ENCODE measurements around the gene MINDY3.

The MINDY3 gene

GRCh38 chr10:15742836-15743235 is 117.5 kb downstream of the MINDY3 start:
- H3K9me3 ChIP-seq (ENCODE audit: control insufficient read depth, insufficient read depth, low read length) = no peaks in the 10 kb centered on the region
- no peak overlapping the region for H3K4me3 ChIP-seq (ENCODE audit: low read length)
- H3K27me3 ChIP-seq (ENCODE audit: control insufficient read depth, low read length) = 0 out of 2 replicates have a peak, but pooled peaks cover 2% of the 10 kb centered on the region
- H3K4me1 ChIP-seq (ENCODE audit: control insufficient read depth, low read length) = no peaks in the 10 kb centered on the region
- TF ChIP-seq CTCF (IDR thresholded peaks at IDR 0.05; ENCODE audit: low read depth, low read length, poor library complexity, severe bottlenecking) (no peak), EZH2phosphoT487 (IDR thresholded peaks at IDR 0.05; ENCODE audit: borderline replicate concordance, low read length) (no peak)
- no peak overlapping the region for H3K27ac ChIP-seq (ENCODE audit: low read depth, low read length)
- H3K79me2 ChIP-seq (ENCODE audit: control insufficient read depth, low read length) = no peaks in the 10 kb centered on the region
- no peak overlapping the region for H3K4me2 ChIP-seq (ENCODE audit: low read length)
- H3K9me2 ChIP-seq (replicated peaks; ENCODE audit: control insufficient read depth, low read length) = no peaks in the 10 kb centered on the region
- H4K20me1 ChIP-seq (ENCODE audit: control insufficient read depth, insufficient read depth, low read depth, low read length) = no peaks in the 10 kb centered on the region
- no peaks in the 10 kb centered on the region for H3K36me3 ChIP-seq (ENCODE audit: control insufficient read depth, low read length)
- no peaks in the 10 kb centered on the region for H3F3A ChIP-seq (ENCODE audit: control insufficient read depth, insufficient read depth)

GRCh38 chr10:15742102-15742501 is 118.2 kb downstream of the MINDY3 start:
- no peaks in the 10 kb centered on the region for H3K36me3 ChIP-seq (ENCODE audit: control insufficient read depth, low read length)
- H3K79me2 ChIP-seq (ENCODE audit: control insufficient read depth, low read length) = no peaks in the 10 kb centered on the region
- no peaks in the 10 kb centered on the region for H4K20me1 ChIP-seq (ENCODE audit: control insufficient read depth, insufficient read depth, low read depth, low read length)
- TF ChIP-seq CTCF (IDR thresholded peaks at IDR 0.05; ENCODE audit: low read depth, low read length, poor library complexity, severe bottlenecking) (no peak), EZH2phosphoT487 (IDR thresholded peaks at IDR 0.05; ENCODE audit: borderline replicate concordance, low read length) (no peak)
- H3K9me2 ChIP-seq (replicated peaks; ENCODE audit: control insufficient read depth, low read length) = no peaks in the 10 kb centered on the region
- H3K9me3 ChIP-seq (ENCODE audit: control insufficient read depth, insufficient read depth, low read length) = no peaks in the 10 kb centered on the region
- no peak overlapping the region for H3K4me3 ChIP-seq (ENCODE audit: low read length)
- 0 out of 2 replicates have a peak, but pooled peaks cover 2% of the 10 kb centered on the region for H3K27me3 ChIP-seq (ENCODE audit: control insufficient read depth, low read length)
- H3K4me1 ChIP-seq (ENCODE audit: control insufficient read depth, low read length) = no peaks in the 10 kb centered on the region
- no peak overlapping the region for H3K4me2 ChIP-seq (ENCODE audit: low read length)
- H3F3A ChIP-seq (ENCODE audit: control insufficient read depth, insufficient read depth) = no peaks in the 10 kb centered on the region
- no peak overlapping the region for H3K27ac ChIP-seq (ENCODE audit: low read depth, low read length)

GRCh38 chr10:15741581-15741980 is 118.7 kb downstream of the MINDY3 start:
- Histone ChIP-seq H3K79me2 (ENCODE audit: control insufficient read depth, low read length) (no peaks in the 10 kb centered on the region), H3F3A (ENCODE audit: control insufficient read depth, insufficient read depth) (no peaks in the 10 kb centered on the region), H3K36me3 (ENCODE audit: control insufficient read depth, low read length) (no peaks in the 10 kb centered on the region), H3K9me3 (ENCODE audit: control insufficient read depth, insufficient read depth, low read length) (no peaks in the 10 kb centered on the region), H4K20me1 (ENCODE audit: control insufficient read depth, insufficient read depth, low read depth, low read length) (no peaks in the 10 kb centered on the region), H3K27ac (ENCODE audit: low read depth, low read length) (no peak overlapping the region), H3K9me2 (replicated peaks; ENCODE audit: control insufficient read depth, low read length) (no peaks in the 10 kb centered on the region), H3K4me2 (ENCODE audit: low read length) (no peak overlapping the region), H3K27me3 (ENCODE audit: control insufficient read depth, low read length) (0 out of 2 replicates have a peak, but pooled peaks cover 2% of the 10 kb centered on the region), H3K4me3 (ENCODE audit: low read length) (no peak overlapping the region), H3K4me1 (ENCODE audit: control insufficient read depth, low read length) (no peaks in the 10 kb centered on the region)
- TF ChIP-seq CTCF (IDR thresholded peaks at IDR 0.05; ENCODE audit: low read depth, low read length, poor library complexity, severe bottlenecking) = no peak
- TF ChIP-seq EZH2phosphoT487 (IDR thresholded peaks at IDR 0.05; ENCODE audit: borderline replicate concordance, low read length) = no peak

Data from DOHH2 (cell line).